Mammary epithelial cell (primary cell): ENCODE results near the gene BCO1.

Source experiments
- EZH2 ChIP-seq: IDR thresholded peaks from 2 replicates; pipeline ENCODE4 v1.6.1; 2012; ENCODE audit warnings: low read length, inconsistent platforms, borderline replicate concordance
- TF ChIP-seq, protein P1 (sequence below), 2 donors: IDR thresholded peaks in 1 of 2; conservative IDR thresholded peaks in 1 of 2; 2 replicates each; pipeline ENCODE4 v1.5.1; 2011 to 2012; ENCODE audit warnings: inconsistent platforms in 2 of 2, low read length in 2 of 2, mild to moderate bottlenecking in 2 of 2, control low read depth in 1 of 2, low read depth in 1 of 2; ENCODE audit not compliant: insufficient read depth in 1 of 2; ENCODE audit errors: extremely low read depth in 1 of 2

DNA sequence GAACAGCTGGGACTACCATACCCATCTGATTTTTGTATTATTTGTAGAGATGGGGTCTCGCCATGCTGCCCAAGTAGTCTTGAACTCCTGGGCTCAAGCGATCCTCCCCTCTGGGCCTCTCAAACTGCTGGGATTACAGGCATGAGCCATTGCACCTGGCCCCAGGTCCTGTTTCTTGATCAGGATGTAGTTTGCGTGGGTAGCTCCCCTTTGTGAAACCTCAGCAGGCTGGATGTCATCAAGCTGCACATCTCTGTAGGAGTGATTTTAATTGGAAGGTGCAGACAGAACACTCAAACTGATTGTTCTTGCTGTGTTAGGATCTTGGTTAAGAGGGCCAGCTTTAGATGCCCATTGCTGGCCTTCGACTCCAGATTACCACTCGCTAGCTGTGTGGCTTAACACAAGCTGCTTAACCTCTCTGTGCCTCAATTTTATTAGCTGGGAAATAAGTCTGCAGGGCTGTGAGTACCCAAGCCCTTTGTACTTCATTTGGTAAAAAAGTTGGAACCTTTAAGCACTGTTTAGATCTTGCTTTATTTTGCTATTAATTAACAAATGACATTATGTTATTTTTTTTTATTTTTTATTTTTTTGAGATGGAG is 16.5 kb downstream of the BCO1 start:
- TF ChIP-seq, protein P1, sequence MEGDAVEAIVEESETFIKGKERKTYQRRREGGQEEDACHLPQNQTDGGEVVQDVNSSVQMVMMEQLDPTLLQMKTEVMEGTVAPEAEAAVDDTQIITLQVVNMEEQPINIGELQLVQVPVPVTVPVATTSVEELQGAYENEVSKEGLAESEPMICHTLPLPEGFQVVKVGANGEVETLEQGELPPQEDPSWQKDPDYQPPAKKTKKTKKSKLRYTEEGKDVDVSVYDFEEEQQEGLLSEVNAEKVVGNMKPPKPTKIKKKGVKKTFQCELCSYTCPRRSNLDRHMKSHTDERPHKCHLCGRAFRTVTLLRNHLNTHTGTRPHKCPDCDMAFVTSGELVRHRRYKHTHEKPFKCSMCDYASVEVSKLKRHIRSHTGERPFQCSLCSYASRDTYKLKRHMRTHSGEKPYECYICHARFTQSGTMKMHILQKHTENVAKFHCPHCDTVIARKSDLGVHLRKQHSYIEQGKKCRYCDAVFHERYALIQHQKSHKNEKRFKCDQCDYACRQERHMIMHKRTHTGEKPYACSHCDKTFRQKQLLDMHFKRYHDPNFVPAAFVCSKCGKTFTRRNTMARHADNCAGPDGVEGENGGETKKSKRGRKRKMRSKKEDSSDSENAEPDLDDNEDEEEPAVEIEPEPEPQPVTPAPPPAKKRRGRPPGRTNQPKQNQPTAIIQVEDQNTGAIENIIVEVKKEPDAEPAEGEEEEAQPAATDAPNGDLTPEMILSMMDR (conservative IDR thresholded peaks at IDR 0.05 in 1 of 2, IDR thresholded peaks at IDR 0.05 in 1 of 2; ENCODE audit: extremely low read depth in 1 of 2, insufficient read depth in 1 of 2, low read depth in 1 of 2, low read length in 2 of 2), result no peak
- no peak for TF ChIP-seq EZH2
